Keratinocyte (primary cell): ENCODE data around the gene EXOC3. TPM values are rescaled to one million over a fixed set of nuclear protein-coding genes. Genes with fewer than 3 reads are reported as not detected.

Experiments used
- DNase-seq: peaks from one replicate; pipeline ENCODE4 v3.0.0-alpha.2; 2011; ENCODE audit warnings: low read depth, missing footprints, low spot score
- FAIRE-seq: peaks from 2 replicates; lab custom pipeline; 2011; peaks lifted over from hg19 to GRCh38; lab: Jason Lieb, UNC
- H2AFZ ChIP-seq: 2 replicates; pipeline ENCODE4 v1.6.0; 2012; ENCODE audit warnings: low read length, control low read depth, inconsistent platforms; ENCODE audit not compliant: control insufficient read depth
- H3K27ac ChIP-seq: 2 replicates; pipeline ENCODE4 v1.5.1; 2011; ENCODE audit warnings: low read length; ENCODE audit not compliant: control insufficient read depth, insufficient read depth
- H3K27me3 ChIP-seq: 3 replicates; pipeline ENCODE4 v1.6.0; 2011; ENCODE audit warnings: low read length; ENCODE audit not compliant: control insufficient read depth, insufficient read depth; ENCODE audit errors: extremely low read depth
- H3K36me3 ChIP-seq, 2 experiments: 2 replicates in 1 of 2; 3 replicates in 1 of 2; pipeline ENCODE4 v1.5.1; 2011; ENCODE audit warnings: low read length in 2 of 2, mild to moderate bottlenecking in 1 of 2; ENCODE audit not compliant: control insufficient read depth in 2 of 2, insufficient read depth in 2 of 2; ENCODE audit errors: extremely low read depth in 1 of 2
- H3K4me1 ChIP-seq: 3 replicates; pipeline ENCODE4 v1.5.1; 2011; ENCODE audit warnings: low read length; ENCODE audit not compliant: control insufficient read depth, insufficient read depth; ENCODE audit errors: extremely low read depth
- H3K4me2 ChIP-seq: 3 replicates; pipeline ENCODE4 v1.6.0; 2011; ENCODE audit warnings: low read depth, low read length; ENCODE audit not compliant: control insufficient read depth, insufficient read depth; ENCODE audit errors: extremely low read depth
- H3K4me3 ChIP-seq, 3 experiments: fragments of 200-600 bp in 1 of 3; sonication (generic) in 1 of 3; 2 replicates in 2 of 3; 3 replicates in 1 of 3; pipeline ENCODE4 v1.5.1; 2011 to 2016; ENCODE audit warnings: low read length in 3 of 3, mild to moderate bottlenecking in 3 of 3, control low read depth in 2 of 3, inconsistent platforms in 1 of 3, low read depth in 1 of 3, mixed read lengths in 1 of 3, mixed run types in 1 of 3, moderate library complexity in 1 of 3; ENCODE audit not compliant: control insufficient read depth in 2 of 3, insufficient read depth in 2 of 3; ENCODE audit errors: extremely low read depth in 1 of 3
- H3K79me2 ChIP-seq: 2 replicates; pipeline ENCODE4 v1.6.0; 2012; ENCODE audit warnings: low read length; ENCODE audit not compliant: control insufficient read depth, insufficient read depth
- H3K9ac ChIP-seq: 3 replicates; pipeline ENCODE4 v1.6.0; 2011; ENCODE audit warnings: low read length; ENCODE audit not compliant: control insufficient read depth, insufficient read depth; ENCODE audit errors: extremely low read depth
- H3K9me1 ChIP-seq: 3 replicates; pipeline ENCODE4 v1.6.0; 2011; ENCODE audit warnings: low read length; ENCODE audit not compliant: control insufficient read depth, insufficient read depth; ENCODE audit errors: extremely low read depth
- H3K9me3 ChIP-seq: 2 replicates; pipeline ENCODE4 v1.5.1; 2012; ENCODE audit warnings: low read depth, low read length; ENCODE audit not compliant: control insufficient read depth
- H4K20me1 ChIP-seq: 3 replicates; pipeline ENCODE4 v1.6.0; 2011; ENCODE audit warnings: low read length; ENCODE audit not compliant: control insufficient read depth, insufficient read depth; ENCODE audit errors: extremely low read depth
- EZH2 ChIP-seq: IDR thresholded peaks from one replicate; pipeline ENCODE4 v1.6.1; 2012; ENCODE audit warnings: inconsistent platforms, mild to moderate bottlenecking, low read length, moderate library complexity
- dilution Hi-C: fragments of 300-500 bp; cut with MboI; formaldehyde crosslinking; loops from one replicate; pipeline ENCODE4 v1.7.0; 2020; ENCODE audit warnings: low sequenced_read_pairs; ENCODE audit not compliant: extremely low pct_ligation_motif_present
- polyA plus RNA-seq, 5 experiments: library from polyadenylated mRNA; depleted of rRNA in 3 of 5; stranded (reverse) in 3 of 5; stranded (forward) in 1 of 5; unstranded in 1 of 5; fragments of >200 nt; gene quantifications; 1 replicate in 1 of 5; 2 replicates in 3 of 5; 3 replicates in 1 of 5; pipeline versions ENCODE4 v1.2.1 to v1.2.3, GENCODE V29; 2011 to 2012; ENCODE audit warnings: missing spikeins in 2 of 5, low read depth in 1 of 5, low replicate concordance in 1 of 5
- TF ChIP-seq, protein P1 (sequence below), 3 experiments: IDR thresholded peaks in 1 of 3; conservative IDR thresholded peaks in 1 of 3; optimal IDR thresholded peaks in 1 of 3; 2 replicates in 2 of 3; 3 replicates in 1 of 3; pipeline versions ENCODE3 to v1.5.1; 2011; ENCODE audit warnings: low read length in 3 of 3, mild to moderate bottlenecking in 3 of 3, moderate library complexity in 2 of 3, control low read depth in 1 of 3, inconsistent platforms in 1 of 3; ENCODE audit not compliant: insufficient read depth in 2 of 3; ENCODE audit errors: extremely low read depth in 1 of 3

Gene EXOC3
- polyA plus RNA-seq, 1 donor (not counting 4 experiments of a cell fraction or from before 2014, with no cell fraction given) = 14.2 TPM

- DNase-seq (no peak), FAIRE-seq (no peak)
- H3K9me3 ChIP-seq = no peaks in the 10 kb centered on the region
- H3K79me2 ChIP-seq = no peaks in the 10 kb centered on the region
- H3K9me1 ChIP-seq = no peaks in the 10 kb centered on the region
- H3K36me3 ChIP-seq = no peaks in the 10 kb centered on the region
- peaks cover 6% of the 10 kb centered on the region for H3K4me1 ChIP-seq
- H3K4me3 ChIP-seq = no peak overlapping the region
- dilution Hi-C loops = no loop called here
- peaks cover 24% of the 10 kb centered on the region for H3K27me3 ChIP-seq
- H3K27ac ChIP-seq = no peak overlapping the region
- H4K20me1 ChIP-seq = no peaks in the 10 kb centered on the region
- no peak overlapping the region for H2AFZ ChIP-seq
- TF ChIP-seq, protein P1, sequence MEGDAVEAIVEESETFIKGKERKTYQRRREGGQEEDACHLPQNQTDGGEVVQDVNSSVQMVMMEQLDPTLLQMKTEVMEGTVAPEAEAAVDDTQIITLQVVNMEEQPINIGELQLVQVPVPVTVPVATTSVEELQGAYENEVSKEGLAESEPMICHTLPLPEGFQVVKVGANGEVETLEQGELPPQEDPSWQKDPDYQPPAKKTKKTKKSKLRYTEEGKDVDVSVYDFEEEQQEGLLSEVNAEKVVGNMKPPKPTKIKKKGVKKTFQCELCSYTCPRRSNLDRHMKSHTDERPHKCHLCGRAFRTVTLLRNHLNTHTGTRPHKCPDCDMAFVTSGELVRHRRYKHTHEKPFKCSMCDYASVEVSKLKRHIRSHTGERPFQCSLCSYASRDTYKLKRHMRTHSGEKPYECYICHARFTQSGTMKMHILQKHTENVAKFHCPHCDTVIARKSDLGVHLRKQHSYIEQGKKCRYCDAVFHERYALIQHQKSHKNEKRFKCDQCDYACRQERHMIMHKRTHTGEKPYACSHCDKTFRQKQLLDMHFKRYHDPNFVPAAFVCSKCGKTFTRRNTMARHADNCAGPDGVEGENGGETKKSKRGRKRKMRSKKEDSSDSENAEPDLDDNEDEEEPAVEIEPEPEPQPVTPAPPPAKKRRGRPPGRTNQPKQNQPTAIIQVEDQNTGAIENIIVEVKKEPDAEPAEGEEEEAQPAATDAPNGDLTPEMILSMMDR (optimal IDR thresholded peaks at IDR 0.05 in 1 of 3, IDR thresholded peaks at IDR 0.05 in 1 of 3, conservative IDR thresholded peaks at IDR 0.05 in 1 of 3; ENCODE audit: extremely low read depth in 1 of 3, insufficient read depth in 2 of 3, low read length in 3 of 3) = no peak
- no peak for TF ChIP-seq EZH2
- no peak overlapping the region for H3K4me2 ChIP-seq
- no peak overlapping the region for H3K9ac ChIP-seq
Observed at GRCh38 chr5:497090-497700, 54.2 kb downstream of the EXOC3 start.

GRCh38 chr5:497871-498509, 55.0 kb downstream of the EXOC3 start:
- dilution Hi-C loops = no loop called here
- Histone ChIP-seq H3K4me2 (no peak overlapping the region), H3K4me3 (no peak overlapping the region), H3K27ac (no peak overlapping the region), H3K9ac (no peak overlapping the region), H3K4me1 (peaks cover 6% of the 10 kb centered on the region), H2AFZ (no peak overlapping the region), H3K9me3 (no peaks in the 10 kb centered on the region), H4K20me1 (no peaks in the 10 kb centered on the region), H3K79me2 (no peaks in the 10 kb centered on the region), H3K27me3 (peaks cover 24% of the 10 kb centered on the region), H3K36me3 (no peaks in the 10 kb centered on the region), H3K9me1 (no peaks in the 10 kb centered on the region)
- TF ChIP-seq, protein P1 (optimal IDR thresholded peaks at IDR 0.05 in 1 of 3, IDR thresholded peaks at IDR 0.05 in 1 of 3, conservative IDR thresholded peaks at IDR 0.05 in 1 of 3; ENCODE audit: extremely low read depth in 1 of 3, insufficient read depth in 2 of 3, low read length in 3 of 3) = no peak
- no peak for DNase-seq
- no peak for FAIRE-seq
